Vagina (tissue), 2 donors: ENCODE measurements around the gene KCNG4.

ENCODE experiments used
- POLR2AphosphoS5 ChIP-seq, 2 donors: sonication (generic); formaldehyde crosslinking; IDR thresholded peaks; one replicate each; pipeline ENCODE4 v1.9.0; 2017; ENCODE audit warnings: antibody characterized with exemption in 2 of 2, mild to moderate bottlenecking in 2 of 2, low read depth in 1 of 2; ENCODE audit not compliant: insufficient read depth in 1 of 2
- TF ChIP-seq, protein P1 (sequence below), 3 experiments: fragments of 450-650 bp in 2 of 3; fragments of 200-600 bp in 1 of 3; sonication (generic) in 1 of 3; IDR thresholded peaks; one replicate each; pipeline ENCODE4 v1.5.1; 2017 to 2019; ENCODE audit warnings: antibody characterized with exemption in 3 of 3, mild to moderate bottlenecking in 2 of 3, moderate library complexity in 2 of 3

DNA sequence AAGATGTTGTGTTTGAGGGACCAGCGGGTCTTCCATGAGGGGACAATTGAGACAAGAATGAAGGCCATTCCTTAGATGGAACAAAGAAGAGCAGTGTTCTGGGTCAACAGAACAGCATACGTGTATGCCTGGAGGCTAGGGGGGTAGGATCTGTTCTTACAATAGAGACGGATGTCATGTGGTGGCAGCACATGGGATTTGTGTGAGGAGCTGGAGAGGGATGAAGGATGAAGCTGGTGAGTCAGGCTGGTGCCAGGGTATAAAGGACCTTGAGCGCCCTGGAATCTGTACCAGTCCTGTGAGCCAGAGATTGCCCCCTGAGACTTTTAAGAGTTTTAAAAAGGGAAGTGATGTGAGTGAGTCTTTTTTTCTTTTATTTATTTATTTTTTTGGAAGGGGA is 32.1 kb upstream of the KCNG4 start:
- TF ChIP-seq, protein P1, sequence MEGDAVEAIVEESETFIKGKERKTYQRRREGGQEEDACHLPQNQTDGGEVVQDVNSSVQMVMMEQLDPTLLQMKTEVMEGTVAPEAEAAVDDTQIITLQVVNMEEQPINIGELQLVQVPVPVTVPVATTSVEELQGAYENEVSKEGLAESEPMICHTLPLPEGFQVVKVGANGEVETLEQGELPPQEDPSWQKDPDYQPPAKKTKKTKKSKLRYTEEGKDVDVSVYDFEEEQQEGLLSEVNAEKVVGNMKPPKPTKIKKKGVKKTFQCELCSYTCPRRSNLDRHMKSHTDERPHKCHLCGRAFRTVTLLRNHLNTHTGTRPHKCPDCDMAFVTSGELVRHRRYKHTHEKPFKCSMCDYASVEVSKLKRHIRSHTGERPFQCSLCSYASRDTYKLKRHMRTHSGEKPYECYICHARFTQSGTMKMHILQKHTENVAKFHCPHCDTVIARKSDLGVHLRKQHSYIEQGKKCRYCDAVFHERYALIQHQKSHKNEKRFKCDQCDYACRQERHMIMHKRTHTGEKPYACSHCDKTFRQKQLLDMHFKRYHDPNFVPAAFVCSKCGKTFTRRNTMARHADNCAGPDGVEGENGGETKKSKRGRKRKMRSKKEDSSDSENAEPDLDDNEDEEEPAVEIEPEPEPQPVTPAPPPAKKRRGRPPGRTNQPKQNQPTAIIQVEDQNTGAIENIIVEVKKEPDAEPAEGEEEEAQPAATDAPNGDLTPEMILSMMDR (IDR thresholded peaks at IDR 0.05) = no peak
- no peak for TF ChIP-seq POLR2AphosphoS5 (IDR thresholded peaks at IDR 0.05; ENCODE audit: insufficient read depth in 1 of 2, low read depth in 1 of 2)
